ENCODE measurements around the gene NPB.

Gene NPB

DNA sequence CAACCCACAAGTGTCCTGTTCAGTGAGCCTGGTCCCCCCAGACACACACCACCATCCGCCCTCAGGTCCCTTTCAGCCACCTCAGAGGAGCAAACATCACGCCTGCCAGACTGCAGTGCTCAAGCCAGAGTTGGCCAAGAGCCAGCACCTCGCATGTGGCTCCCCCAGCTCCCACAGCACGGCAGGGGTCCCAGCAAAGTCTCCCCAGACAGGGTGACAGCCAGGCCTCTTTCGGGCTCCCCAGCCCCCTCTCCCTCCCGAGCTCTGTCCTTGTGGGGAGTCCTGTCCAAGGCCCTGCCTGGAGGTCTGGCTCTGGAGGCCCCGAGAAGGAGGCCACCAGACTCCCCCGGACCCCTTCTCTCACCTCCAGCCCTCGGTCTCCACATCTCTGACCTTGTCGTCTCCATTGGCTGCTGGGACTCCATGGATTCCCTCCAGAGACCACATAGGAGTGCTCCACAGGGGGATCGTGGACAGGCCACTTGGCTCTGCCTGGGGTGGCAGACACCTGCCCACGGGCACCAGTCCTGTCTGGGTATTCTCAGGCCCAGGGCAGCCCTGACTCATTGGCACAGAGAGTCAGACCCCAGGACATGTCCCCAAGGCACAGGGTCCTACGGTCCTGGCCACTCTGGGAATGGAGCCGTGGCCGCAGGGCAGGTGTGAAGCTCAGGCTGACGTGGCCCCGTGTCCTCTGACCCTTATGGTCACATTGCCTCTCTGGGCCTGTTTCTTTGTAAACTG is 46.8 kb downstream of the NPB start:
- TF ChIP-seq NFRKB (IDR thresholded peaks at IDR 0.05) (no peak), LEF1 (IDR thresholded peaks at IDR 0.05; ENCODE audit: borderline replicate concordance) (no peak), TARDBP (IDR thresholded peaks at IDR 0.05) (no peak), SUZ12 (IDR thresholded peaks at IDR 0.05) (no peak), L3MBTL2 (conservative IDR thresholded peaks at IDR 0.05) (no peak), BHLHE40 (IDR thresholded peaks at IDR 0.05; ENCODE audit: borderline replicate concordance) (no peak), FOXA1 (IDR thresholded peaks at IDR 0.05) (no peak), CTBP1 (IDR thresholded peaks at IDR 0.05; ENCODE audit: borderline replicate concordance) (no peak), HDGF (IDR thresholded peaks at IDR 0.05; ENCODE audit: borderline replicate concordance) (no peak), ZNF384 (IDR thresholded peaks at IDR 0.05) (no peak), SP1 (IDR thresholded peaks at IDR 0.05) (no peak), ELF4 (IDR thresholded peaks at IDR 0.05) (no peak), FOXM1 (IDR thresholded peaks at IDR 0.05; ENCODE audit: borderline replicate concordance) (no peak), FOXK2 (IDR thresholded peaks at IDR 0.05) (no peak), ARNT (IDR thresholded peaks at IDR 0.05) (no peak)
- TF ChIP-seq, protein P1, sequence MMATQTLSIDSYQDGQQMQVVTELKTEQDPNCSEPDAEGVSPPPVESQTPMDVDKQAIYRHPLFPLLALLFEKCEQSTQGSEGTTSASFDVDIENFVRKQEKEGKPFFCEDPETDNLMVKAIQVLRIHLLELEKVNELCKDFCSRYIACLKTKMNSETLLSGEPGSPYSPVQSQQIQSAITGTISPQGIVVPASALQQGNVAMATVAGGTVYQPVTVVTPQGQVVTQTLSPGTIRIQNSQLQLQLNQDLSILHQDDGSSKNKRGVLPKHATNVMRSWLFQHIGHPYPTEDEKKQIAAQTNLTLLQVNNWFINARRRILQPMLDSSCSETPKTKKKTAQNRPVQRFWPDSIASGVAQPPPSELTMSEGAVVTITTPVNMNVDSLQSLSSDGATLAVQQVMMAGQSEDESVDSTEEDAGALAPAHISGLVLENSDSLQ (IDR thresholded peaks at IDR 0.05), result no peak
- CTCF ChIA-PET, result interaction anchor here (0.7 kb wide), 1 partner anchor 11 kb away, joined by 4 read pairs; no protein-coding TSS in a partner anchor

DNA sequence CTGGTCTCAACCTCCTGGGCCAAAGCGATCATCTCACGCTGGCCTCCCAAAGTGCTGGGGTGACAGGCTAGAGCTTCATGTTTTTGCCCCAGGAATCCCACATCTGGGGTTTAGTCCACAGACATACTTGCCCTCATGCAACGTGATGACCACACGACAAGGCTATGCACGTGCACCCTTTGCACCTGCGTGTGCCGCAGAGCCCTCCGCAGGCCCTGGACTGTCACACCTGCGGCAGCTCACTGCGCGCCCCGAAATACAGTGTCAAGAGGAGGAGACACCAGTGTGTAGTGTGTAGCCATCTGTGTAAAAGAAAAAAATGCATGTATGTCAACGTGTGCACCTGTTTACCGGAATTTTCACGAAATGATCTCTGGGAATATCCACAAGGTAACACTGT is 48.5 kb downstream of the NPB start:
- DNase-seq (ENCODE audit: extremely low spot score), result no peak
- POLR2A ChIA-PET, result no interaction called here
- CTCF ChIA-PET, result interaction anchor here (1.6 kb wide), 1 partner anchor 9 kb away, joined by 8 read pairs; no protein-coding TSS in a partner anchor
- no peak for TF ChIP-seq SUZ12 (IDR thresholded peaks at IDR 0.05)
- no peak for TF ChIP-seq ZNF384 (IDR thresholded peaks at IDR 0.05)

More for the DNA sequence above, 46.8 kb downstream of the NPB start:
- POLR2A ChIA-PET, result interaction anchor here (1.1 kb wide), 1 partner anchor 12 kb away, joined by 4 read pairs; the partner anchor contains the start of gene PYCR1
- no peak for DNase-seq (ENCODE audit: extremely low spot score)

DNA sequence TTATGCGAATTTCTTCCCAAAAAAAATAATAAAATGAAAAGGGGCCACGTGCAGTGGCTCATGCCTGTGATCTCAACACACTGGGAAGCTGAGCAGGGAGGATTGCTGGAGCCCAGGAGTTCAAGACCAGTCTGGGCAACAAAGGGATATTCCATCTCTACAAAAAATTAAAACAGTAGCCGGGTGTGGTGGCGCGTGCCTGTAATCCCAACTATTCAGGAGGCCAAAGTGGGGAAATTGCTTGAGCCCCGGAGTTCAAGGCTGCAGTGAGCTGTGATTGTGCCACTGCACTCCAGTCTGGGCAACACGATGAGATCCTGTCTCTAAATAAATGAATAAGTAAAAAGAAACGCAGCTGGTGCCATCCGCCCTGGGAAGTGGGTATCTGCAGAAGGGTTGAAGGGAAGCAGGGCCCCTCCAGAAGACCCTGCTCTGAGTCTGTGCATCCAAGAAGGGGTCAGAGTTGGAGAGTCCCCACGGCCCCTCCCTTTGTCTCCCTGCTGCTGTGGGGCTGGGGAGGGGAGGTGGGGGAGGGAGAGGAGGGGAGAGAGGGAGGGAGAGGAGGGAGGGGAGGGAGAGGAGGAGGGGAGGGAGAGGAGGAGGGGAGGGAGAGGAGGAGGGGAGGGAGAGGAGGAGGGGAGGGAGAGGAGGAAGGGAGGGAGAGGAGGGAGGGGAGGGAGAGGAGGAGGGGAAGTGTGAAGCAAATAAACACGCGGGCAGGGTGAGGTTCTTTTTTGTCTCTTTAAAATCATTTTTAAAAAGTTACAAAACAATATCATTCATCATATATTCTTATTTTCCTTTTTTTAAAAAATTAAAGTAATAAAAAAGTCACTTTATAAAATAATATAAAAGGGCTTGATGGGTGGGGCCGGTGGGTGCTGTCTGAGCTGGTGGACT is 50.0 kb downstream of the NPB start:
- TF ChIP-seq ZNF384 (IDR thresholded peaks at IDR 0.05) (no peak), L3MBTL2 (conservative IDR thresholded peaks at IDR 0.05) (no peak), FOXA1 (IDR thresholded peaks at IDR 0.05) (no peak), ELF4 (IDR thresholded peaks at IDR 0.05) (no peak), SP1 (IDR thresholded peaks at IDR 0.05) (no peak), FOXM1 (IDR thresholded peaks at IDR 0.05; ENCODE audit: borderline replicate concordance) (no peak), SUZ12 (IDR thresholded peaks at IDR 0.05) (no peak), HDGF (IDR thresholded peaks at IDR 0.05; ENCODE audit: borderline replicate concordance) (no peak), CTBP1 (IDR thresholded peaks at IDR 0.05; ENCODE audit: borderline replicate concordance) (no peak), BHLHE40 (IDR thresholded peaks at IDR 0.05; ENCODE audit: borderline replicate concordance) (no peak), FOXK2 (IDR thresholded peaks at IDR 0.05) (no peak), NFRKB (IDR thresholded peaks at IDR 0.05) (no peak), ARNT (IDR thresholded peaks at IDR 0.05) (no peak), LEF1 (IDR thresholded peaks at IDR 0.05; ENCODE audit: borderline replicate concordance) (no peak)
- TF ChIP-seq, protein P1 (IDR thresholded peaks at IDR 0.05), result no peak
- no peak for DNase-seq (ENCODE audit: extremely low spot score)
- ChIA-PET POLR2A (interaction anchor here (2.2 kb wide), 1 partner anchor 14 kb away, joined by 5 read pairs; no protein-coding TSS in a partner anchor), CTCF (interaction anchor here (1.1 kb wide), 1 partner anchor 9 kb away, joined by 4 read pairs; no protein-coding TSS in a partner anchor)
